H1 (cell line): ENCODE results near the gene GPR141. TPM values are rescaled to one million over a fixed set of nuclear protein-coding genes. Genes with fewer than 3 reads are reported as not detected.
A peak's percentile ranks its signal among the peaks of the same experiment; 100 is the strongest.

Experiments
- CTCF ChIA-PET: fragments of 300-600 bp; sonication (Branson Sonifier 250); formaldehyde crosslinking; loops from one replicate; lab custom pipeline; 2021; ENCODE audit not compliant: partially characterized antibody; lab: Charles Lee
- POLR2A ChIA-PET: fragments of 300-600 bp; sonication (Branson Sonifier 250); formaldehyde crosslinking; loops from one replicate; lab custom pipeline; 2021; ENCODE audit warnings: inconsistent platforms; ENCODE audit not compliant: partially characterized antibody; lab: Charles Lee
- DNase-seq, 2 experiments: peaks; one replicate each; pipeline versions ENCODE4 v3.0.0 to v3.0.0-alpha.2; 2010 to 2022; ENCODE audit warnings: low spot score in 2 of 2, low read depth in 1 of 2, mixed read lengths in 1 of 2
- FAIRE-seq: peaks from 2 replicates; lab custom pipeline; 2011; peaks lifted over from hg19 to GRCh38; lab: Jason Lieb, UNC
- H2AFZ ChIP-seq: 2 replicates; pipeline ENCODE4 v1.8.1; 2012; ENCODE audit warnings: low read length, inconsistent platforms
- H2AK5ac ChIP-seq: 2 replicates; pipeline ENCODE4 v1.6.1; 2013; ENCODE audit warnings: low read depth, low read length
- H2BK120ac ChIP-seq: replicated peaks from 2 replicates; pipeline ENCODE3; 2013; ENCODE audit warnings: low read depth, low read length, inconsistent platforms
- H2BK12ac ChIP-seq: 2 replicates; pipeline ENCODE4 v1.6.1; 2013; ENCODE audit warnings: low read depth, low read length
- H2BK15ac ChIP-seq: 2 replicates; pipeline ENCODE4 v1.6.1; 2013; ENCODE audit warnings: low read length
- H2BK20ac ChIP-seq: 2 replicates; pipeline ENCODE4 v1.6.1; 2013; ENCODE audit warnings: low read length
- H2BK5ac ChIP-seq: 2 replicates; pipeline ENCODE4 v1.6.1; 2013; ENCODE audit warnings: low read depth, low read length
- H3K14ac ChIP-seq: 2 replicates; pipeline ENCODE4 v1.6.1; 2013; ENCODE audit warnings: inconsistent platforms; ENCODE audit not compliant: insufficient read length
- H3K18ac ChIP-seq: 2 replicates; pipeline ENCODE4 v1.6.1; 2013; ENCODE audit warnings: low read length; ENCODE audit errors: extremely low read depth
- H3K23ac ChIP-seq: 2 replicates; pipeline ENCODE4 v1.6.1; 2013; ENCODE audit warnings: inconsistent platforms; ENCODE audit not compliant: insufficient read length
- H3K23me2 ChIP-seq: 2 replicates; pipeline ENCODE4 v1.6.1; 2013; ENCODE audit warnings: low read depth, low read length
- H3K27ac ChIP-seq: 2 replicates; pipeline ENCODE4 v1.6.1; 2011; ENCODE audit warnings: low read depth, low read length, inconsistent platforms
- H3K27me3 ChIP-seq, 4 experiments: replicated peaks in 1 of 4; 1 replicate in 1 of 4; 2 replicates in 3 of 4; pipeline versions ENCODE4 v1.6.1 to v1.8.1; 2011 to 2013; ENCODE audit warnings: low read length in 3 of 4, mild to moderate bottlenecking in 3 of 4, inconsistent platforms in 2 of 4, mixed read lengths in 2 of 4, moderate library complexity in 1 of 4; ENCODE audit not compliant: control insufficient read depth in 3 of 4, insufficient read depth in 3 of 4; ENCODE audit errors: extremely low read depth in 1 of 4
- H3K36me3 ChIP-seq, 4 experiments: 2 replicates each; pipeline versions ENCODE4 v1.6.1 to v1.8.1; 2011 to 2013; ENCODE audit warnings: mild to moderate bottlenecking in 4 of 4, low read length in 3 of 4, moderate library complexity in 2 of 4, control low read depth in 1 of 4, inconsistent platforms in 1 of 4; ENCODE audit not compliant: insufficient read depth in 4 of 4, control insufficient read depth in 2 of 4
- H3K4ac ChIP-seq: replicated peaks from 2 replicates; pipeline ENCODE3; 2013; ENCODE audit warnings: low read length, low read depth, mixed read lengths, inconsistent platforms; ENCODE audit not compliant: insufficient read length
- H3K4me1 ChIP-seq, 4 experiments: replicated peaks in 1 of 4; 1 replicate in 1 of 4; 2 replicates in 3 of 4; pipeline versions ENCODE4 v1.6.1 to v1.8.1; 2011 to 2013; ENCODE audit warnings: low read length in 3 of 4, inconsistent platforms in 2 of 4, mixed read lengths in 1 of 4; ENCODE audit not compliant: insufficient read depth in 4 of 4, control insufficient read depth in 3 of 4
- H3K4me2 ChIP-seq, 2 experiments: 2 replicates each; pipeline versions ENCODE4 v1.6.1 to v1.8.1; 2011 to 2013; ENCODE audit warnings: low read depth in 2 of 2, low read length in 2 of 2, control low read depth in 1 of 2, inconsistent platforms in 1 of 2, mild to moderate bottlenecking in 1 of 2; ENCODE audit not compliant: insufficient read depth in 1 of 2
- H3K4me3 ChIP-seq, 4 experiments: fragments of 200-600, 300-600 bp in 1 of 4; sonication (generic), shearing (Covaris generic), sonication (Bioruptor Twin) in 1 of 4; 2 replicates each; pipeline versions ENCODE4 v1.5.1 to v1.8.1; 2011 to 2016; ENCODE audit warnings: low read length in 4 of 4, low read depth in 3 of 4, control low read depth in 2 of 4, inconsistent platforms in 2 of 4, mild to moderate bottlenecking in 2 of 4, mixed read lengths in 1 of 4, moderate library complexity in 1 of 4; ENCODE audit not compliant: insufficient read depth in 2 of 4; ENCODE audit errors: extremely low read depth in 1 of 4
- H3K56ac ChIP-seq: replicated peaks from 2 replicates; pipeline ENCODE3; 2013; ENCODE audit warnings: low read depth, mild to moderate bottlenecking, mixed read lengths, low read length, inconsistent platforms; ENCODE audit not compliant: insufficient read length
- H3K79me1 ChIP-seq: 2 replicates; pipeline ENCODE4 v1.6.1; 2013; ENCODE audit warnings: low read depth, low read length, control low read depth
- H3K79me2 ChIP-seq, 2 experiments: 2 replicates each; pipeline versions ENCODE4 v1.6.1 to v1.8.1; 2012 to 2013; ENCODE audit warnings: low read length in 2 of 2, mild to moderate bottlenecking in 2 of 2, inconsistent platforms in 1 of 2; ENCODE audit not compliant: insufficient read depth in 2 of 2, control insufficient read depth in 1 of 2
- H3K9ac ChIP-seq, 4 experiments: replicated peaks in 1 of 4; 1 replicate in 1 of 4; 2 replicates in 3 of 4; pipeline versions ENCODE4 v1.6.1 to v1.8.1; 2011 to 2013; ENCODE audit warnings: low read depth in 3 of 4, low read length in 3 of 4, control low read depth in 2 of 4, mild to moderate bottlenecking in 2 of 4, moderate library complexity in 2 of 4, inconsistent platforms in 1 of 4; ENCODE audit errors: extremely low read depth in 1 of 4
- H3K9me3 ChIP-seq, 2 experiments: 2 replicates each; pipeline versions ENCODE4 v1.6.1 to v1.8.1; 2012 to 2013; ENCODE audit warnings: mild to moderate bottlenecking in 2 of 2, moderate library complexity in 2 of 2, control low read depth in 1 of 2, inconsistent platforms in 1 of 2, low read depth in 1 of 2, low read length in 1 of 2, mixed read lengths in 1 of 2; ENCODE audit not compliant: insufficient read depth in 2 of 2
- H4K20me1 ChIP-seq, 2 experiments: replicated peaks in 1 of 2; 2 replicates each; pipeline versions ENCODE3 to v1.8.1; 2011 to 2013; ENCODE audit warnings: inconsistent platforms in 2 of 2, low read length in 2 of 2, mild to moderate bottlenecking in 1 of 2; ENCODE audit not compliant: insufficient read depth in 2 of 2, control insufficient read depth in 1 of 2
- H4K5ac ChIP-seq: 2 replicates; pipeline ENCODE4 v1.6.1; 2013; ENCODE audit warnings: low read length, low read depth, mixed read lengths, inconsistent platforms; ENCODE audit not compliant: insufficient read length
- H4K8ac ChIP-seq: 2 replicates; pipeline ENCODE4 v1.8.0; 2013; ENCODE audit warnings: mild to moderate bottlenecking, moderate library complexity, low read length, inconsistent platforms; ENCODE audit not compliant: insufficient read depth; ENCODE audit errors: extremely low read depth
- H4K91ac ChIP-seq: replicated peaks from 2 replicates; pipeline ENCODE3; 2013; ENCODE audit warnings: low read length, mixed read lengths, inconsistent platforms; ENCODE audit not compliant: insufficient read length
- CBX5 ChIP-seq: fragments of 300-800, 300-1000 bp; sonication (generic); IDR thresholded peaks from 2 replicates; pipeline ENCODE4 v1.7.1; 2016; ENCODE audit warnings: antibody characterized with exemption, low read length, low read depth
- CTCF ChIP-seq, 3 experiments: IDR thresholded peaks; 1 replicate in 2 of 3; 2 replicates in 1 of 3; pipeline versions ENCODE4 v1.5.1 to v1.6.1; 2011; ENCODE audit warnings: low read length in 3 of 3, mild to moderate bottlenecking in 3 of 3, inconsistent platforms in 2 of 3, low read depth in 1 of 3, moderate library complexity in 1 of 3; ENCODE audit not compliant: insufficient read depth in 1 of 3; ENCODE audit errors: control extremely low read depth in 1 of 3
- WGBS, 2 experiments: shearing (Covaris generic) in 1 of 2; methylation state at CpG; one replicate each; pipeline versions ENCODE4 v1.1.6 to v1.1.7; 2013 to 2015; ENCODE audit warnings: low lambda C conversion rate in 2 of 2, mixed read lengths in 2 of 2, inconsistent platforms in 1 of 2, low coverage in 1 of 2, missing lambda C conversion rate in 1 of 2; ENCODE audit not compliant: insufficient replicate concordance in 2 of 2, insufficient coverage in 1 of 2, insufficient read length in 1 of 2; ENCODE audit errors: extremely low coverage in 1 of 2, missing lambda C conversion rate in 1 of 2; 5-methylcytosine and 5-hydroxymethylcytosine counted together
- polyA plus RNA-seq, 7 experiments: library from polyadenylated mRNA; depleted of rRNA in 3 of 7; stranded (reverse) in 5 of 7; unstranded in 2 of 7; fragments of >200 nt in 5 of 7; fragments of 200-250 nt in 2 of 7; gene quantifications; 1 replicate in 5 of 7; 2 replicates in 1 of 7; 4 replicates in 1 of 7; pipeline versions ENCODE4 v1.2.1 to v1.2.3, GENCODE V29; 2011 to 2013; ENCODE audit warnings: missing spikeins in 2 of 7, mixed read lengths in 2 of 7
- total RNA-seq: library from RNA; stranded (reverse); fragmentation: NEBNext Ultra II Directional; extraction: Animal tissue kit (Norgen Biotek cat#: 25700); gene quantifications from 2 replicates; pipeline ENCODE4 v1.2.1, GENCODE V29; 2021

Gene GPR141
- total and polyA plus RNA-seq, 2 of the 8 experiments (the other 6 are each of a cell fraction or from before 2014, with no cell fraction given), result 0.45 to 1.0 TPM

- FAIRE-seq (no peak), DNase-seq (no peak)
- Histone ChIP-seq H3K79me1 (no peaks in the 10 kb centered on the region), H2AK5ac (no peak overlapping the region), H3K4me2 (no peak overlapping the region), H3K4me1 (no peaks in the 10 kb centered on the region), H3K36me3 (no peaks in the 10 kb centered on the region), H2BK5ac (no peak overlapping the region), H3K4ac (no peak overlapping the region), H3K9ac (no peak overlapping the region), H4K91ac (no peak overlapping the region), H4K5ac (no peak overlapping the region), H3K18ac (no peak overlapping the region), H3K23me2 (no peaks in the 10 kb centered on the region; the same call in 1 of the 2 replicates), H3K23ac (no peak overlapping the region), H4K8ac (no peak overlapping the region), H2BK15ac (no peak overlapping the region), H3K9me3 (no peaks in the 10 kb centered on the region), H3K14ac (no peak overlapping the region), H3K27ac (no peak overlapping the region), H3K27me3 (no peaks in the 10 kb centered on the region), H3K56ac (no peak overlapping the region), H2BK12ac (no peak overlapping the region), H3K79me2 (no peaks in the 10 kb centered on the region), H2BK120ac (no peak overlapping the region), H2AFZ (no peak overlapping the region), H2BK20ac (no peak overlapping the region), H4K20me1 (no peaks in the 10 kb centered on the region), H3K4me3 (no peak overlapping the region)
- 80% methylated on average over 1 of the region's 1 CpG; no CpG with 5 or more reads in 1 of the 2 experiments for WGBS, 2 experiments
- TF ChIP-seq CBX5, result no peak
- peak in 1 of 3 experiments; percentile 15; a peak in 1 of 4 replicates for TF ChIP-seq CTCF (IDR thresholded peaks at IDR 0.05; ENCODE audit: control extremely low read depth in 1 of 3, insufficient read depth in 1 of 3, low read depth in 1 of 3, low read length in 3 of 3)
- POLR2A ChIA-PET, result no interaction called here
- CTCF ChIA-PET, result no interaction called here
These were observed 26.5 kb upstream of the GPR141 start for GRCh38 chr7:37656913-37657530.
